Transverse colon (tissue), 4 donors: ENCODE results near the gene SLAMF9. TPM values are rescaled to one million over a fixed set of nuclear protein-coding genes. Genes with fewer than 3 reads are reported as not detected.

Source experiments
- DNase-seq: peaks from one replicate; pipeline ENCODE4 v3.0.0-alpha.2; 2019
- H3K27ac ChIP-seq, 4 donors: fragments of 200-600 bp; sonication (generic); 2 replicates each; pipeline ENCODE4 v1.5.1; 2016 to 2018; ENCODE audit warnings: inconsistent platforms in 4 of 4
- H3K27me3 ChIP-seq: fragments of 200-600 bp; sonication (generic); 2 replicates; pipeline ENCODE4 v1.5.1; 2017; ENCODE audit warnings: inconsistent platforms
- H3K36me3 ChIP-seq, 4 donors: fragments of 200-600 bp; sonication (generic); 2 replicates each; pipeline ENCODE4 v1.5.1; 2017 to 2019; ENCODE audit warnings: inconsistent platforms in 4 of 4
- H3K4me1 ChIP-seq, 4 donors: fragments of 200-600 bp; sonication (generic); 2 replicates each; pipeline ENCODE4 v1.5.1; 2017 to 2020; ENCODE audit warnings: inconsistent platforms in 4 of 4
- H3K4me3 ChIP-seq, 4 donors: fragments of 200-600 bp; sonication (generic); 1 replicate in 1 of 4; 2 replicates in 3 of 4; pipeline versions ENCODE4 v1.5.1 to v1.6.1; 2017 to 2019; ENCODE audit warnings: inconsistent platforms in 4 of 4
- H3K9me3 ChIP-seq, 2 donors: fragments of 200-600 bp; sonication (generic); 2 replicates each; pipeline ENCODE4 v1.5.1; 2017 to 2019; ENCODE audit warnings: inconsistent platforms in 2 of 2
- EP300 ChIP-seq: sonication (generic); formaldehyde crosslinking; IDR thresholded peaks from one replicate; pipeline ENCODE4 v1.6.1; 2017; ENCODE audit warnings: antibody characterized with exemption, low read depth
- POLR2A ChIP-seq: fragments of 450-650 bp; IDR thresholded peaks from one replicate; pipeline ENCODE4 v1.6.1; 2016; ENCODE audit warnings: antibody characterized with exemption, mild to moderate bottlenecking, moderate library complexity
- POLR2AphosphoS5 ChIP-seq, 3 donors: sonication (generic); formaldehyde crosslinking; IDR thresholded peaks; one replicate each; pipeline ENCODE4 v1.6.1; 2016; ENCODE audit warnings: antibody characterized with exemption in 3 of 3
- WGBS, 2 donors: methylation state at CpG; one replicate each; pipeline ENCODE4 v1.1.5; 2018; ENCODE audit warnings: low coverage in 1 of 2; 5-methylcytosine and 5-hydroxymethylcytosine counted together
- in situ Hi-C, 4 donors: fragments of 200-750 bp; cut with MboI; loops; one replicate each; pipeline versions ENCODE4 v1.15.0 to v1.15.1; 2017; ENCODE audit warnings: low sequenced_read_pairs in 3 of 4, low pct_ligation_motif_present in 1 of 4, low pct_unique_long_range_greater_than_20kb in 1 of 4
- intact Hi-C: fragments of 100-400 bp; cut with DNase I; formaldehyde crosslinking; loops from one replicate; pipeline ENCODE4 v1.15.1; 2023; ENCODE audit warnings: low total_unique reads
- total RNA-seq, 4 donors: library from RNA; depleted of rRNA; stranded (reverse); fragments of >200 nt; gene quantifications; one replicate each; pipeline ENCODE4 v1.1.0, GENCODE V29; 2016
- TF ChIP-seq, protein P1 (sequence below), 5 experiments: fragments of 200-600 bp in 3 of 5; fragments of 450-650 bp in 2 of 5; sonication (generic) in 3 of 5; IDR thresholded peaks; 1 replicate in 2 of 5; 2 replicates in 3 of 5; pipeline ENCODE4 v1.5.1; 2016 to 2017; ENCODE audit warnings: antibody characterized with exemption in 5 of 5, inconsistent platforms in 3 of 5, mild to moderate bottlenecking in 2 of 5, moderate library complexity in 1 of 5

The SLAMF9 gene
- total RNA-seq, 4 donors from 2014 or later: 0.64 TPM; not detected in 3

DNA sequence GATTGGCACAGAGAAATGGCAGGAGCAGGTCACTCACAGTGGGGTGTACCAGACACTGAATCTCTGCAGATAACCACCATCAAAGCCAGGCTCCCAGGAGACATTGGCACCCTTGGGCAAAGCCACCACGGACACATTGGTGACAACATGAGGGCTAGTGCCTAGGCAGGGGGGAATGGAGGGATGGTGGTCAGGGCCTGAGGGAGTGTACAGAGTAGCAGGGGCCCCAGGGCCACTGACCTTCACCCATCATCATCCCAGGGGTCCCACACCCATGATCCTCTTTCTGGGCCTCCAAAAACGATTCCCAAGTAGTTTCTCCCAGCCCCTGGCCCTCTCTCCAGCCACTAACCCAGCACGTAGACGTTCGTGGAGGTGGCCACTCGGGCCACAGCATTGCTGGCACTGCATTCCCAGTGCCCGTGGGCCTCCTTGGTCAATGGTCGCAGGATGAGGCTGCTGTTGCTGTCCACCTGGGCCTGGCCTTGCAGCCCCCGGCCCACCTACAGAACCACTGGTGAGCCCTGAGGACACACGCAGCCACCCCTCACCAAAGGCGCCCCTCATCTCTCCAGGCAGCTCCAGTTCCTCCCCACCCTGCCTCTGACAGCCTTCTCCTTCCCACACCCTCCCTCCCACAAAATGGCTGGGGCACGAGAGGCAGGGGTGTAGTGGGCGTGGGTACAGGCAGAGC lies 22.8 kb downstream of the SLAMF9 start:
- Histone ChIP-seq H3K36me3 (no peaks in the 10 kb centered on the region), H3K27ac (no peak overlapping the region), H3K27me3 (no peaks in the 10 kb centered on the region), H3K4me1 (peaks cover 0 to 5% (median 4%) of the 10 kb centered on the region in 4 donors), H3K9me3 (no peaks in the 10 kb centered on the region), H3K4me3 (no peak overlapping the region)
- intact Hi-C loops: no loop called here
- WGBS, 2 donors: 86 to 100% methylated on average over 1 to 13 of the region's 13 CpGs
- TF ChIP-seq POLR2AphosphoS5 (IDR thresholded peaks at IDR 0.05) (no peak), POLR2A (no peak), EP300 (no peak)
- TF ChIP-seq, protein P1, sequence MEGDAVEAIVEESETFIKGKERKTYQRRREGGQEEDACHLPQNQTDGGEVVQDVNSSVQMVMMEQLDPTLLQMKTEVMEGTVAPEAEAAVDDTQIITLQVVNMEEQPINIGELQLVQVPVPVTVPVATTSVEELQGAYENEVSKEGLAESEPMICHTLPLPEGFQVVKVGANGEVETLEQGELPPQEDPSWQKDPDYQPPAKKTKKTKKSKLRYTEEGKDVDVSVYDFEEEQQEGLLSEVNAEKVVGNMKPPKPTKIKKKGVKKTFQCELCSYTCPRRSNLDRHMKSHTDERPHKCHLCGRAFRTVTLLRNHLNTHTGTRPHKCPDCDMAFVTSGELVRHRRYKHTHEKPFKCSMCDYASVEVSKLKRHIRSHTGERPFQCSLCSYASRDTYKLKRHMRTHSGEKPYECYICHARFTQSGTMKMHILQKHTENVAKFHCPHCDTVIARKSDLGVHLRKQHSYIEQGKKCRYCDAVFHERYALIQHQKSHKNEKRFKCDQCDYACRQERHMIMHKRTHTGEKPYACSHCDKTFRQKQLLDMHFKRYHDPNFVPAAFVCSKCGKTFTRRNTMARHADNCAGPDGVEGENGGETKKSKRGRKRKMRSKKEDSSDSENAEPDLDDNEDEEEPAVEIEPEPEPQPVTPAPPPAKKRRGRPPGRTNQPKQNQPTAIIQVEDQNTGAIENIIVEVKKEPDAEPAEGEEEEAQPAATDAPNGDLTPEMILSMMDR (IDR thresholded peaks at IDR 0.05): no peak
- in situ Hi-C loops: loop anchor here in 1 of 4 donors (10.0 kb wide), 1 partner anchor 74 kb away; no protein-coding TSS in a partner anchor
- DNase-seq: no peak

GRCh38 chr1:159930634-159931033 lies 23.4 kb downstream of the SLAMF9 start:
- WGBS, 2 donors: 94% methylated on average over 8 of the region's 8 CpGs; no CpG with 5 or more reads in 1 of the 2 donors
- intact Hi-C loops (no loop called here), in situ Hi-C loops (loop anchor here in 1 of 4 donors (10.0 kb wide), 1 partner anchor 74 kb away; no protein-coding TSS in a partner anchor)
- TF ChIP-seq POLR2A: no peak
- Histone ChIP-seq H3K9me3 (no peaks in the 10 kb centered on the region), H3K36me3 (no peaks in the 10 kb centered on the region), H3K4me1 (peaks cover 0 to 9% (median 7%) of the 10 kb centered on the region in 4 donors), H3K27me3 (no peaks in the 10 kb centered on the region), H3K27ac (no peak overlapping the region), H3K4me3 (no peak overlapping the region)
- DNase-seq: no peak

- intact Hi-C loops: no loop called here
- H3K4me1 ChIP-seq: peaks cover 0 to 10% (median 7%) of the 10 kb centered on the region in 4 donors
Measured at GRCh38 chr1:159930216-159930615, 23.8 kb downstream of the SLAMF9 start.

GRCh38 chr1:159929155-159930051 lies 24.6 kb downstream of the SLAMF9 start:
- in situ Hi-C loops: loop anchor here in 1 of 4 donors (10.0 kb wide), 1 partner anchor 75 kb away; no protein-coding TSS in a partner anchor
- no peak overlapping the region for H3K4me3 ChIP-seq
- H3K36me3 ChIP-seq: no peaks in the 10 kb centered on the region
- H3K27me3 ChIP-seq: no peaks in the 10 kb centered on the region
- intact Hi-C loops: no loop called here
- H3K27ac ChIP-seq: no peak overlapping the region
- no peak for DNase-seq
- H3K4me1 ChIP-seq: peaks cover 0 to 10% (median 7%) of the 10 kb centered on the region in 4 donors
- H3K9me3 ChIP-seq: no peaks in the 10 kb centered on the region
- 87 to 89% methylated on average over 21 to 48 of the region's 48 CpGs for WGBS, 2 donors
- TF ChIP-seq, protein P1 (IDR thresholded peaks at IDR 0.05): no peak
- no peak for TF ChIP-seq POLR2A
- no peak for TF ChIP-seq POLR2AphosphoS5 (IDR thresholded peaks at IDR 0.05)
- TF ChIP-seq EP300: no peak

More at GRCh38 chr1:159930216-159930615, 23.8 kb downstream of the SLAMF9 start:
- in situ Hi-C loops: loop anchor here in 1 of 4 donors (10.0 kb wide), 1 partner anchor 75 kb away; no protein-coding TSS in a partner anchor
- DNase-seq: no peak
- TF ChIP-seq EP300: no peak
- no peak for TF ChIP-seq POLR2A
- TF ChIP-seq, protein P1 (IDR thresholded peaks at IDR 0.05): no peak
- no peak for TF ChIP-seq POLR2AphosphoS5 (IDR thresholded peaks at IDR 0.05)
- H3K9me3 ChIP-seq: no peaks in the 10 kb centered on the region
- no peaks in the 10 kb centered on the region for H3K36me3 ChIP-seq
- no peaks in the 10 kb centered on the region for H3K27me3 ChIP-seq
- 80 to 85% methylated on average over 2 to 11 of the region's 11 CpGs for WGBS, 2 donors
- no peak overlapping the region for H3K27ac ChIP-seq
- H3K4me3 ChIP-seq: no peak overlapping the region
